ENCODE measurements around the gene POU3F1. TPM values are rescaled to one million over a fixed set of nuclear protein-coding genes. Genes with fewer than 3 reads are reported as not detected.

POU3F1 gene
- total and polyA plus RNA-seq, 12 donors: 0.05 to 6.9 (median 2.0) TPM

- intact Hi-C loops (cut with DNase I): loop anchor here (5.0 to 10.0 kb wide), 3 partner anchors 558 to 808 kb away; no protein-coding TSS in a partner anchor
- Histone ChIP-seq H3K4me1 (replicated peaks in 1 of 2) (peaks cover 32 to 36% of the 10 kb centered on the region in 2 donors), H3K4me3 (no peak overlapping the region), H3K27ac (peak overlapping the region in 1 of 5 donors; percentile 29), H3K36me3 (replicated peaks in 1 of 2) (peaks cover 0 to 44% of the 10 kb centered on the region in 2 donors), H3K27me3 (no peaks in the 10 kb centered on the region), H3K9me3 (replicated peaks in 1 of 3) (no peaks in the 10 kb centered on the region)
- TF ChIP-seq CTCF (IDR thresholded peaks at IDR 0.05) (peak; percentile 62 to 88 (median 82)), POLR2A (IDR thresholded peaks at IDR 0.05) (no peak)
- WGBS, 4 donors: 59 to 64% (median 60%) methylated on average over 8 of the region's 8 CpGs
- DNase-seq: peak; percentile 75 to 90 (median 85)
Observed at GRCh38 chr1:38026592-38027200, 19.9 kb downstream of the POU3F1 start.

- no peaks in the 10 kb centered on the region for H3K9me3 ChIP-seq (replicated peaks in 1 of 3)
- H3K36me3 ChIP-seq (replicated peaks in 1 of 2): peaks cover 0 to 54% of the 10 kb centered on the region in 2 donors
- TF ChIP-seq CTCF (IDR thresholded peaks at IDR 0.05): no peak
- TF ChIP-seq POLR2A (IDR thresholded peaks at IDR 0.05): no peak
- no peaks in the 10 kb centered on the region for H3K27me3 ChIP-seq
- WGBS, 4 donors: 87 to 92% (median 90%) methylated on average over 5 to 6 of the region's 6 CpGs
- H3K4me1 ChIP-seq (replicated peaks in 1 of 2): peaks cover 22 to 26% of the 10 kb centered on the region in 2 donors
- H3K4me3 ChIP-seq: no peak overlapping the region
- no peak for DNase-seq
- H3K27ac ChIP-seq: no peak overlapping the region
- intact Hi-C loops (cut with DNase I): loop anchor here (5.0 to 10.0 kb wide), 3 partner anchors 559 to 809 kb away; no protein-coding TSS in a partner anchor
Observed at GRCh38 chr1:38025664-38026063, 20.9 kb downstream of the POU3F1 start.

GRCh38 chr1:38025233-38025632, 21.4 kb downstream of the POU3F1 start:
- intact Hi-C loops (cut with DNase I): loop anchor here (5.0 to 10.0 kb wide), 3 partner anchors 560 to 810 kb away; no protein-coding TSS in a partner anchor
- H3K27me3 ChIP-seq: no peaks in the 10 kb centered on the region
- no peaks in the 10 kb centered on the region for H3K9me3 ChIP-seq (replicated peaks in 1 of 3)
- H3K4me1 ChIP-seq (replicated peaks in 1 of 2): peaks cover 17 to 22% of the 10 kb centered on the region in 2 donors
- H3K27ac ChIP-seq: no peak overlapping the region
- DNase-seq: no peak
- H3K4me3 ChIP-seq: no peak overlapping the region
- TF ChIP-seq POLR2A (IDR thresholded peaks at IDR 0.05) (no peak), CTCF (IDR thresholded peaks at IDR 0.05) (no peak)
- H3K36me3 ChIP-seq (replicated peaks in 1 of 2): peaks cover 0 to 58% of the 10 kb centered on the region in 2 donors
- 86 to 94% (median 92%) methylated on average over 2 of the region's 2 CpGs for WGBS, 4 donors

- no peak for TF ChIP-seq POLR2A (IDR thresholded peaks at IDR 0.05)
- TF ChIP-seq CTCF (IDR thresholded peaks at IDR 0.05): no peak
- Histone ChIP-seq H3K27ac (no peak overlapping the region), H3K9me3 (replicated peaks in 1 of 3) (no peaks in the 10 kb centered on the region), H3K4me1 (replicated peaks in 1 of 2) (peaks cover 4 to 10% of the 10 kb centered on the region in 2 donors), H3K36me3 (replicated peaks in 1 of 2) (peaks cover 0 to 82% of the 10 kb centered on the region in 2 donors), H3K4me3 (no peak overlapping the region), H3K27me3 (no peaks in the 10 kb centered on the region)
- WGBS, 4 donors: 79 to 82% (median 81%) methylated on average over 3 of the region's 3 CpGs
- DNase-seq: no peak
- intact Hi-C loops (cut with DNase I): loop anchor here (5.0 to 10.0 kb wide), 3 partner anchors 36 to 812 kb away; no protein-coding TSS in a partner anchor
Observed at GRCh38 chr1:38022810-38023209, 23.8 kb downstream of the POU3F1 start.

Measured in adrenal gland (tissue), 12 donors.